ENCODE data around the gene BAMBI. TPM values are rescaled to one million over a fixed set of nuclear protein-coding genes. Genes with fewer than 3 reads are reported as not detected.

BAMBI gene
- total and polyA plus RNA-seq, 10 of the 15 experiments (the other 5 are each of a cell fraction or from before 2014, with no cell fraction given) = 0.03 to 0.18 (median 0.09) TPM; not detected in 6

DNA sequence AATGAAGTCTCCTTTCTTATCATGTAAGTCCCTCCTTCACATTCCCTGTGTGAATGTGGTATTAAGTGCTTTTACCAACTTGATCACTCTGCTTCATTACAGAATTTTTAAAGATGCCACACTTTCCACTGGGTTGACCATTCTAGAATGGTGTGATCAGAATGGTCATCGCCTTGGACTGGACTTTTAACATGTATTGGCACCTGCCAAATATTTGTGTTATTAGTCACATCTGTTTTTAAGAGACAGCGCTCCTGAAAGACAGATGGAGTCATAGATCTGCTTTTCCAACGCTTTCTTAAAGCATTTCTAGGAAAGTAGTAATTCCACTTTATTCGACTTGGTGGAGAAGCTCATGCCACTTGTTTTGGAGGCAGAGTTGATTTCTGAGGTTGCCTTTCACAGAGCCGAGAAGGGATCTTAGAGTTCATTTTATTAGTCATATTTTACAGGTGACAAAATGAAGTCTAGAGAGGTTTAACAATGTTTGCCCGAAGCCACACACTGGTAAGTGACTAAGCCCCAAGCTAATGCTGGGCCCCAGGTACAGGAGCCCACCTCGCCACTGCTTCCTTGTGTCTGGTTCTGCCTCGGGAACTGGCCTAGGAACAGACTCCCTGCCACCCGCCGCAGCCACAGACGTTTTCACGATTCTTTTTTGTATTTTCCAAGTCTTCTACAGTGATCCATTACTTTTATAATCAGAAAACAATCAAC is 10.4 kb upstream of the BAMBI start (continued):
- TF ChIP-seq, protein P1, sequence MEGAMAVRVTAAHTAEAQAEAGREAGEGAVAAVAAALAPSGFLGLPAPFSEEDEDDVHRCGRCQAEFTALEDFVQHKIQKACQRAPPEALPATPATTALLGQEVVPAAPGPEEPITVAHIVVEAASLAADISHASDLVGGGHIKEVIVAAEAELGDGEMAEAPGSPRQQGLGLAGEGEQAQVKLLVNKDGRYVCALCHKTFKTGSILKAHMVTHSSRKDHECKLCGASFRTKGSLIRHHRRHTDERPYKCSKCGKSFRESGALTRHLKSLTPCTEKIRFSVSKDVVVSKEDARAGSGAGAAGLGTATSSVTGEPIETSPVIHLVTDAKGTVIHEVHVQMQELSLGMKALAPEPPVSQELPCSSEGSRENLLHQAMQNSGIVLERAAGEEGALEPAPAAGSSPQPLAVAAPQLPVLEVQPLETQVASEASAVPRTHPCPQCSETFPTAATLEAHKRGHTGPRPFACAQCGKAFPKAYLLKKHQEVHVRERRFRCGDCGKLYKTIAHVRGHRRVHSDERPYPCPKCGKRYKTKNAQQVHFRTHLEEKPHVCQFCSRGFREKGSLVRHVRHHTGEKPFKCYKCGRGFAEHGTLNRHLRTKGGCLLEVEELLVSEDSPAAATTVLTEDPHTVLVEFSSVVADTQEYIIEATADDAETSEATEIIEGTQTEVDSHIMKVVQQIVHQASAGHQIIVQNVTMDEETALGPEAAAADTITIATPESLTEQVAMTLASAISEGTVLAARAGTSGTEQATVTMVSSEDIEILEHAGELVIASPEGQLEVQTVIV (IDR thresholded peaks at IDR 0.05; ENCODE audit: borderline replicate concordance, partially characterized antibody) = no peak
- no peak for TF ChIP-seq IKZF1 (conservative IDR thresholded peaks at IDR 0.05)
- no peak for TF ChIP-seq MEF2B (IDR thresholded peaks at IDR 0.05; ENCODE audit: partially characterized antibody, poor library complexity, severe bottlenecking)
- TF ChIP-seq RAD51 (IDR thresholded peaks at IDR 0.05) = no peak
- no peak for TF ChIP-seq RELA (IDR thresholded peaks at IDR 0.05; ENCODE audit: borderline replicate concordance, partially characterized antibody)
- TF ChIP-seq MYB (IDR thresholded peaks at IDR 0.05; ENCODE audit: borderline replicate concordance, low read depth, low read length) = no peak
- TF ChIP-seq, protein P2, sequence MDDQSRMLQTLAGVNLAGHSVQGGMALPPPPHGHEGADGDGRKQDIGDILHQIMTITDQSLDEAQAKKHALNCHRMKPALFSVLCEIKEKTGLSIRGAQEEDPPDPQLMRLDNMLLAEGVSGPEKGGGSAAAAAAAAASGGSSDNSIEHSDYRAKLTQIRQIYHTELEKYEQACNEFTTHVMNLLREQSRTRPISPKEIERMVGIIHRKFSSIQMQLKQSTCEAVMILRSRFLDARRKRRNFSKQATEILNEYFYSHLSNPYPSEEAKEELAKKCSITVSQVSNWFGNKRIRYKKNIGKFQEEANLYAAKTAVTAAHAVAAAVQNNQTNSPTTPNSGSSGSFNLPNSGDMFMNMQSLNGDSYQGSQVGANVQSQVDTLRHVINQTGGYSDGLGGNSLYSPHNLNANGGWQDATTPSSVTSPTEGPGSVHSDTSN (IDR thresholded peaks at IDR 0.05; ENCODE audit: insufficient replicate concordance, low read depth, low read length) = no peak
- no peak for TF ChIP-seq NR2C2 (IDR thresholded peaks at IDR 0.05; ENCODE audit: borderline replicate concordance, control insufficient read depth, insufficient read length, low read depth)

Data from GM12878 (cell line).